D721Med (cell line): ENCODE measurements around the gene LRRC74B.
"Not testable (repeated sequence)": the region's sequence is repeated elsewhere in the genome, so short reads cannot be mapped to it uniquely, and the experiment has no call there.

Source experiments
- DNase-seq: peaks from one replicate; pipeline ENCODE4 v3.0.0; 2011; ENCODE audit warnings: low spot score; ENCODE audit not compliant: insufficient read length
- FAIRE-seq: peaks from 2 replicates; lab custom pipeline; 2011; peaks lifted over from hg19 to GRCh38; lab: Jason Lieb, UNC
- CTCF ChIP-seq: IDR thresholded peaks from 2 replicates; pipeline ENCODE4 v1.5.1; 2012; ENCODE audit warnings: mild to moderate bottlenecking, control low read depth; ENCODE audit not compliant: insufficient read depth; ENCODE audit errors: missing control alignments

LRRC74B gene

GRCh38 chr22:21000207-21000986 is 45.3 kb upstream of the LRRC74B start:
- no peak for TF ChIP-seq CTCF
- FAIRE-seq (no peak), DNase-seq (no peak)

- TF ChIP-seq CTCF: no peak
- no peak for FAIRE-seq
- no peak for DNase-seq
Measured at GRCh38 chr22:21000987-21001600, 44.7 kb upstream of the LRRC74B start.

- TF ChIP-seq CTCF: no peak
- peak; percentile 76 for DNase-seq
- no peak for FAIRE-seq
Measured at GRCh38 chr22:21001601-21002325, 44.0 kb upstream of the LRRC74B start, which contains the start of gene THAP7. Gene THAP7, minus strand, starts transcription at chr22:21002118. Its CDS starts 207 bp downstream, at chr22:21001911.

- FAIRE-seq (no peak), DNase-seq (no peak)
Measured at GRCh38 chr22:21003782-21004181, 42.0 kb upstream of the LRRC74B start.

GRCh38 chr22:21009208-21009607 is 36.5 kb upstream of the LRRC74B start:
- DNase-seq, FAIRE-seq: not testable (repeated sequence)

More at GRCh38 chr22:21003782-21004181, 42.0 kb upstream of the LRRC74B start:
- no peak for TF ChIP-seq CTCF

GRCh38 chr22:21009638-21010425 is 35.9 kb upstream of the LRRC74B start:
- TF ChIP-seq CTCF: no peak
- FAIRE-seq (no peak), DNase-seq (no peak)

GRCh38 chr22:21010426-21011113 is 35.2 kb upstream of the LRRC74B start:
- no peak for FAIRE-seq
- no peak for DNase-seq
- no peak for TF ChIP-seq CTCF
